Smooth muscle cell (in vitro differentiated cells): ENCODE measurements around the gene LYPLA2. TPM values are rescaled to one million over a fixed set of nuclear protein-coding genes. Genes with fewer than 3 reads are reported as not detected.

ENCODE experiments used
- DNase-seq: peaks from one replicate; lab custom pipeline; 2025; ENCODE audit not compliant: unreplicated experiment; lab: John Stamatoyannopoulos, UW
- H2AFZ ChIP-seq: fragments of 200-600 bp; sonication (generic); 2 replicates; pipeline ENCODE4 v1.6.0; 2016; ENCODE audit warnings: antibody characterized with exemption, low read depth, mild to moderate bottlenecking
- H3F3A ChIP-seq: fragments of 200-600 bp; sonication (generic); 2 replicates; pipeline ENCODE4 v1.6.0; 2017; ENCODE audit warnings: antibody characterized with exemption, low read depth
- H3K27ac ChIP-seq: fragments of 200-600 bp; sonication (generic); 2 replicates; pipeline ENCODE4 v1.5.1; 2016; ENCODE audit warnings: low read depth, mild to moderate bottlenecking
- H3K27me3 ChIP-seq: fragments of 200-600 bp; sonication (generic); 2 replicates; pipeline ENCODE4 v1.6.1; 2016; ENCODE audit warnings: low read depth, mild to moderate bottlenecking
- H3K36me3 ChIP-seq: fragments of 200-600 bp; sonication (generic); 2 replicates; pipeline ENCODE4 v1.5.1; 2016; ENCODE audit warnings: low read depth
- H3K4me1 ChIP-seq: fragments of 200-600 bp; sonication (generic); 2 replicates; pipeline ENCODE4 v1.5.1; 2016; ENCODE audit warnings: low read depth
- H3K4me2 ChIP-seq: fragments of 200-600 bp; sonication (generic); 2 replicates; pipeline ENCODE4 v1.6.0; 2016; ENCODE audit warnings: mild to moderate bottlenecking
- H3K4me3 ChIP-seq: fragments of 200-600 bp; sonication (generic); 2 replicates; pipeline ENCODE4 v1.5.1; 2016; ENCODE audit warnings: mild to moderate bottlenecking
- H3K79me2 ChIP-seq: fragments of 200-600 bp; sonication (generic); 2 replicates; pipeline ENCODE4 v1.6.0; 2016; ENCODE audit warnings: low read depth, mild to moderate bottlenecking
- H3K9ac ChIP-seq: fragments of 200-600 bp; sonication (generic); 2 replicates; pipeline ENCODE4 v1.6.0; 2016; ENCODE audit warnings: low read depth
- H3K9me3 ChIP-seq: fragments of 200-600 bp; sonication (generic); replicated peaks from 2 replicates; pipeline ENCODE4 v1.5.1; 2016; ENCODE audit warnings: low read depth
- H4K20me1 ChIP-seq: fragments of 200-600 bp; sonication (generic); 2 replicates; pipeline ENCODE4 v1.6.0; 2016; ENCODE audit warnings: low read depth
- WGBS: methylation state at CpG from one replicate; pipeline ENCODE4 v1.1.7; 2016; ENCODE audit warnings: low lambda C conversion rate; 5-methylcytosine and 5-hydroxymethylcytosine counted together
- polyA plus RNA-seq: library from polyadenylated mRNA; unstranded; fragments of >200 nt; fragmentation: Nextera tagmentation; extraction: Ambion mirVana; gene quantifications from 2 replicates; pipeline ENCODE4 v1.2.1, GENCODE V29; 2016
- total RNA-seq: library from RNA; depleted of rRNA; stranded (reverse); fragments of >200 nt; gene quantifications from 2 replicates; pipeline ENCODE4 v1.2.3, GENCODE V29; 2014
- TF ChIP-seq, protein P1 (sequence below): fragments of 200-600 bp; sonication (generic); IDR thresholded peaks from 2 replicates; pipeline ENCODE4 v1.5.1; 2017; ENCODE audit warnings: borderline replicate concordance, mild to moderate bottlenecking, antibody characterized with exemption; ENCODE audit not compliant: insufficient read depth, poor library complexity, severe bottlenecking

Gene LYPLA2
- total and polyA plus RNA-seq, 2 experiments from 2014 or later = 74.9 to 94.3 TPM

DNA sequence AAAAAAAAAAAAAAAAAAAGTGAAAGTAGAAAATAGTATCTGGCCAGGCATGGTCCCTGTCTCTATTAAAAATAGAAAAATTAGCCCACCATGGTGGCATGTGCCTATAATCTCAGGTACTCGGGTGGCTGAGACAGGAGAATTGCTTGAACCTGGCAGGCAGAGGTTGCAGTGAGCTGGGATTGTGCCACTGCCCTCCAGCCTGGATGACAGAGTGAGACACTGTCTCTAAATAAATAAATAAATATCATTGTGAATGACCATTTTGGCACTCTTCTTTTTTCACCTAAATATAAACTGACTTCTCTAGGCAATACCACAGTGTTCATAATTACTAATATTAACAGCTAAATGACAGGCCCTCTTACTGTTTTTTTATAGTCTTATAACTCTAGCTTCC is 33.1 kb upstream of the LYPLA2 start:
- H4K20me1 ChIP-seq = peaks cover 85% of the 10 kb centered on the region
- no peaks in the 10 kb centered on the region for H3K27me3 ChIP-seq
- peaks cover 35% of the 10 kb centered on the region for H3K36me3 ChIP-seq
- H3K9me3 ChIP-seq = no peaks in the 10 kb centered on the region
- H3K9ac ChIP-seq = no peak overlapping the region
- 100% methylated on average over 1 of the region's 1 CpG for WGBS
- peaks cover 5% of the 10 kb centered on the region for H3K79me2 ChIP-seq
- no peak for DNase-seq
- no peak overlapping the region for H3K4me3 ChIP-seq
- TF ChIP-seq, protein P1, sequence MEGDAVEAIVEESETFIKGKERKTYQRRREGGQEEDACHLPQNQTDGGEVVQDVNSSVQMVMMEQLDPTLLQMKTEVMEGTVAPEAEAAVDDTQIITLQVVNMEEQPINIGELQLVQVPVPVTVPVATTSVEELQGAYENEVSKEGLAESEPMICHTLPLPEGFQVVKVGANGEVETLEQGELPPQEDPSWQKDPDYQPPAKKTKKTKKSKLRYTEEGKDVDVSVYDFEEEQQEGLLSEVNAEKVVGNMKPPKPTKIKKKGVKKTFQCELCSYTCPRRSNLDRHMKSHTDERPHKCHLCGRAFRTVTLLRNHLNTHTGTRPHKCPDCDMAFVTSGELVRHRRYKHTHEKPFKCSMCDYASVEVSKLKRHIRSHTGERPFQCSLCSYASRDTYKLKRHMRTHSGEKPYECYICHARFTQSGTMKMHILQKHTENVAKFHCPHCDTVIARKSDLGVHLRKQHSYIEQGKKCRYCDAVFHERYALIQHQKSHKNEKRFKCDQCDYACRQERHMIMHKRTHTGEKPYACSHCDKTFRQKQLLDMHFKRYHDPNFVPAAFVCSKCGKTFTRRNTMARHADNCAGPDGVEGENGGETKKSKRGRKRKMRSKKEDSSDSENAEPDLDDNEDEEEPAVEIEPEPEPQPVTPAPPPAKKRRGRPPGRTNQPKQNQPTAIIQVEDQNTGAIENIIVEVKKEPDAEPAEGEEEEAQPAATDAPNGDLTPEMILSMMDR = no peak
- peaks cover 20% of the 10 kb centered on the region for H3F3A ChIP-seq
- H2AFZ ChIP-seq = no peak overlapping the region
- H3K4me1 ChIP-seq = no peaks in the 10 kb centered on the region
- H3K27ac ChIP-seq = no peak overlapping the region
- no peak overlapping the region for H3K4me2 ChIP-seq

DNA sequence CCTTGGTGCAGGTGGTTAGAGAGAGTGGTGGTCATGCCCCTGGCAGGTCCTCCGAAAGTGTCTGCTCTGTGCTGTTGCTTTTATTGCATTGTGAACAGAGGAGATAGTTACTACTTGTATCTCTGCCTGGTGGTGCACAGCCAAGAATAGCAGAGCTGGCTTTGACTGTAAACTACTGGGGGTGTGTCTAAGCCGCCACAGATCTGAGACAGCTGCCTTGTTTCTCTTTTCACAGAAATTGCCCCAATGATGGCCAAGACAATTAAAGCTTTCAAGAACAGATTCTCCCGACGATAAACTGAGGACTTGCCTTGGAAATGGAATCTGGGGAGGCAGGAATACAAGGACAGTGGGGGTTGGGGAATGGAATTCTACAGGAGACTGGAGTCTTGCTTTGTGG is 31.7 kb upstream of the LYPLA2 start:
- TF ChIP-seq, protein P1 = no peak
- no peak overlapping the region for H3K4me3 ChIP-seq
- H3F3A ChIP-seq = peaks cover 20% of the 10 kb centered on the region
- H3K9me3 ChIP-seq = no peaks in the 10 kb centered on the region
- no peak overlapping the region for H2AFZ ChIP-seq
- H3K4me2 ChIP-seq = no peak overlapping the region
- H3K9ac ChIP-seq = no peak overlapping the region
- peaks cover 80% of the 10 kb centered on the region for H4K20me1 ChIP-seq
- WGBS = 70% methylated on average over 4 of the region's 4 CpGs
- H3K36me3 ChIP-seq = peaks cover 22% of the 10 kb centered on the region
- H3K27ac ChIP-seq = no peak overlapping the region
- no peaks in the 10 kb centered on the region for H3K79me2 ChIP-seq
- H3K27me3 ChIP-seq = no peaks in the 10 kb centered on the region
- H3K4me1 ChIP-seq = no peaks in the 10 kb centered on the region
- no peak for DNase-seq

DNA sequence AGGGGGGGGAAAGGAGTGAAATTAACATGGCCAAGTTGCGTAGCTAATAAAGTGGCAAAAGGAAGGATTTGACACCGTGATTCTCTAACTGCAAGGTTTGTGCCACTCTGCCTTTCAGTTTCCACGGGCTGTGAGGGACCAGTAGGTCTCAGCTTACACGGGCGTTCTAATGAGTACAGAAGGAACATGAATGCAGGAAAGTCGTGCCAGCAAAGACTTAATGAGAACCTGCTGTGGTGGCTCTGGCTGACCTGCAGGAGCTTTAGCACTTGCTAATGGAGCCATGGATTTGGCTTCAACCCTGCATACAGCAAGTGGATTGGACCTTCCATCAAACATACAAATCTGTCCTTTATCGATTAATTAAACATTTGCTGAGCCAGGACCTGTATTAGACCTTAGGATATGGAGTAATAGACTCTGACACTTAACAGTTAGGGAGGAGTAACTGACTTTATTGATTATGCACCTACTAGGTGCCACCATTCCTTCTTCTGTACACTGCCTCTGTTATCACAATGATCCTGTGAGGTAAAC is 27.8 kb upstream of the LYPLA2 start:
- no peak overlapping the region for H3K4me3 ChIP-seq
- H3K27me3 ChIP-seq = no peaks in the 10 kb centered on the region
- no peak overlapping the region for H2AFZ ChIP-seq
- peaks cover 11% of the 10 kb centered on the region for H3K36me3 ChIP-seq
- TF ChIP-seq, protein P1 = no peak
- DNase-seq = no peak
- H3K9ac ChIP-seq = no peak overlapping the region
- no peaks in the 10 kb centered on the region for H3K79me2 ChIP-seq
- H4K20me1 ChIP-seq = peaks cover 53% of the 10 kb centered on the region
- no peaks in the 10 kb centered on the region for H3K4me1 ChIP-seq
- no peak overlapping the region for H3K27ac ChIP-seq
- no peaks in the 10 kb centered on the region for H3K9me3 ChIP-seq
- H3F3A ChIP-seq = peaks cover 15% of the 10 kb centered on the region
- no peak overlapping the region for H3K4me2 ChIP-seq
- 95% methylated on average over 7 of the region's 7 CpGs for WGBS

DNA sequence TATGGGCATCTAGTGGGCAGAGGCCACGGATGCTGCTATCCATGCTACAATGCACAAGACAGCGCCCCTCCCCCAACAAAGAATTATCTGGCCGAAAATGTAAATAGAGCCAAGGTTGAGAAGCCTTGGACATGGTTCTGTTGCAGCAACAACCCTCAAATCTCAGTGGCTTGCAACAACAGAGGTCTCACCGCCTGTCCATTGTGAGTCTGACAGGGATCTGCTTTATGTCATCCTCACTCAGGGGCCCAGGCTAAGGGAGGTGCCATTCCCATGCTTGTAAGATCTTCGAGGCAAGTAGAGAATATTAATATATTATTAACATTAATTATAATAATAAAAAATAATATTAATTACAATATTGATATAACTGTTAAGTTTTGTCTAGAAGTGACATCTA is 22.2 kb upstream of the LYPLA2 start:
- no peaks in the 10 kb centered on the region for H3K4me1 ChIP-seq
- no peaks in the 10 kb centered on the region for H3K27me3 ChIP-seq
- H3K79me2 ChIP-seq = no peaks in the 10 kb centered on the region
- 61% methylated on average over 5 of the region's 5 CpGs for WGBS
- peaks cover 5% of the 10 kb centered on the region for H3K36me3 ChIP-seq
- H3K9me3 ChIP-seq = no peaks in the 10 kb centered on the region
- H3K9ac ChIP-seq = no peak overlapping the region
- TF ChIP-seq, protein P1 = no peak
- H3K4me2 ChIP-seq = no peak overlapping the region
- no peak overlapping the region for H3K27ac ChIP-seq
- H4K20me1 ChIP-seq = peaks cover 9% of the 10 kb centered on the region
- H3F3A ChIP-seq = no peaks in the 10 kb centered on the region
- H2AFZ ChIP-seq = no peak overlapping the region
- H3K4me3 ChIP-seq = no peak overlapping the region
- DNase-seq = no peak
